ENCODE results near the gene IL18R1. TPM values are rescaled to one million over a fixed set of nuclear protein-coding genes. Genes with fewer than 3 reads are reported as not detected.
A peak's percentile ranks its signal among the peaks of the same experiment; 100 is the strongest.

The IL18R1 gene
- polyA plus RNA-seq, 2 of the 4 experiments (the other 2 are of a cell fraction): 0.87 to 2.6 TPM

GRCh38 chr2:102439065-102439695, 83.6 kb downstream of the IL18R1 start:
- peak in 1 of 2 experiments; percentile 51; a peak in 1 of 6 replicates for ATAC-seq
- CTCF ChIA-PET: interaction anchor here (0.8 to 1.3 kb wide), 2 partner anchors 83 to 1020 kb away, joined by 3 to 4 read pairs; no protein-coding TSS in a partner anchor
- TF ChIP-seq MAFK (IDR thresholded peaks at IDR 0.05; ENCODE audit: partially characterized antibody) (peak; percentile 87), TFCP2L1 (CRISPR knock-in tag; IDR thresholded peaks at IDR 0.05) (no peak)
- Histone ChIP-seq H3K4me1 (no peaks in the 10 kb centered on the region), H3K4me3 (no peak overlapping the region), H3K27ac (no peak overlapping the region), H3K4me2 (no peak overlapping the region), H3K9me3 (no peaks in the 10 kb centered on the region)
- FAIRE-seq: no peak
- peak in 1 of 2 experiments; percentile 14 for DNase-seq (ENCODE audit: low read depth in 1 of 2, low spot score in 1 of 2)
- 22% methylated on average over 6 of the region's 6 CpGs for WGBS (ENCODE audit: missing lambda C conversion rate)
- POLR2A ChIA-PET: no interaction called here

GRCh38 chr2:102442967-102443828, 87.6 kb downstream of the IL18R1 start:
- H3K4me1 ChIP-seq: no peaks in the 10 kb centered on the region
- H3K27ac ChIP-seq: no peak overlapping the region
- FAIRE-seq (no peak), ATAC-seq (peak; percentile 81 to 82), DNase-seq (ENCODE audit: low read depth in 1 of 2, low spot score in 1 of 2) (peak; percentile 13 to 43)
- no peaks in the 10 kb centered on the region for H3K9me3 ChIP-seq
- ChIA-PET CTCF (interaction anchor here (0.6 to 2.9 kb wide), 36 partner anchors 8 to 1864 kb away, joined by 3 to 20 read pairs (median 4); partner anchors contain the start of gene IL18R1), POLR2A (no interaction called here)
- H3K4me2 ChIP-seq: peak overlapping the region; percentile 28; the same call in 1 of the 3 replicates
- no peak for TF ChIP-seq HMGXB4 (CRISPR knock-in tag; IDR thresholded peaks at IDR 0.05; ENCODE audit: borderline replicate concordance)
- TF ChIP-seq SMC3 (IDR thresholded peaks at IDR 0.05): peak; percentile 57
- no peak for TF ChIP-seq CBX2 (IDR thresholded peaks at IDR 0.05; ENCODE audit: borderline replicate concordance, low read depth)
- TF ChIP-seq, protein P1, sequence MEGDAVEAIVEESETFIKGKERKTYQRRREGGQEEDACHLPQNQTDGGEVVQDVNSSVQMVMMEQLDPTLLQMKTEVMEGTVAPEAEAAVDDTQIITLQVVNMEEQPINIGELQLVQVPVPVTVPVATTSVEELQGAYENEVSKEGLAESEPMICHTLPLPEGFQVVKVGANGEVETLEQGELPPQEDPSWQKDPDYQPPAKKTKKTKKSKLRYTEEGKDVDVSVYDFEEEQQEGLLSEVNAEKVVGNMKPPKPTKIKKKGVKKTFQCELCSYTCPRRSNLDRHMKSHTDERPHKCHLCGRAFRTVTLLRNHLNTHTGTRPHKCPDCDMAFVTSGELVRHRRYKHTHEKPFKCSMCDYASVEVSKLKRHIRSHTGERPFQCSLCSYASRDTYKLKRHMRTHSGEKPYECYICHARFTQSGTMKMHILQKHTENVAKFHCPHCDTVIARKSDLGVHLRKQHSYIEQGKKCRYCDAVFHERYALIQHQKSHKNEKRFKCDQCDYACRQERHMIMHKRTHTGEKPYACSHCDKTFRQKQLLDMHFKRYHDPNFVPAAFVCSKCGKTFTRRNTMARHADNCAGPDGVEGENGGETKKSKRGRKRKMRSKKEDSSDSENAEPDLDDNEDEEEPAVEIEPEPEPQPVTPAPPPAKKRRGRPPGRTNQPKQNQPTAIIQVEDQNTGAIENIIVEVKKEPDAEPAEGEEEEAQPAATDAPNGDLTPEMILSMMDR (IDR thresholded peaks at IDR 0.05): peak; percentile 80
- peak; percentile 72 to 76 for TF ChIP-seq RAD21 (conservative IDR thresholded peaks at IDR 0.05 in 1 of 2, IDR thresholded peaks at IDR 0.05 in 1 of 2)
- TF ChIP-seq REST (IDR thresholded peaks at IDR 0.05): no peak
- 17% methylated on average over 13 of the region's 13 CpGs for WGBS (ENCODE audit: missing lambda C conversion rate)
- H3K4me3 ChIP-seq: no peak overlapping the region

GRCh38 chr2:102444233-102444632, 88.6 kb downstream of the IL18R1 start:
- no peak for DNase-seq (ENCODE audit: low read depth in 1 of 2, low spot score in 1 of 2)
- Histone ChIP-seq H3K4me1 (no peaks in the 10 kb centered on the region), H3K27ac (no peak overlapping the region), H3K4me2 (no peak overlapping the region), H3K4me3 (no peak overlapping the region), H3K9me3 (no peaks in the 10 kb centered on the region)
- WGBS (ENCODE audit: missing lambda C conversion rate): 44% methylated on average over 3 of the region's 3 CpGs
- CTCF ChIA-PET: interaction anchor here (0.9 to 2.9 kb wide), 19 partner anchors 8 to 1102 kb away, joined by 3 to 20 read pairs (median 6); no protein-coding TSS in a partner anchor
- POLR2A ChIA-PET: no interaction called here
- no peak for FAIRE-seq
- no peak for ATAC-seq
- TF ChIP-seq RCOR1 (IDR thresholded peaks at IDR 0.05; ENCODE audit: low read depth, low read length) (no peak), TFCP2L1 (CRISPR knock-in tag; IDR thresholded peaks at IDR 0.05) (no peak), FOXS1 (CRISPR knock-in tag; IDR thresholded peaks at IDR 0.05) (no peak), FOSB (CRISPR knock-in tag; IDR thresholded peaks at IDR 0.05) (no peak), HEYL (CRISPR knock-in tag; IDR thresholded peaks at IDR 0.05) (no peak), NR3C1 (IDR thresholded peaks at IDR 0.05) (no peak), BHLHE40 (IDR thresholded peaks at IDR 0.05; ENCODE audit: low read depth, low read length) (no peak), HES2 (IDR thresholded peaks at IDR 0.05) (no peak), REST (IDR thresholded peaks at IDR 0.05) (no peak)
- TF ChIP-seq, protein P2, sequence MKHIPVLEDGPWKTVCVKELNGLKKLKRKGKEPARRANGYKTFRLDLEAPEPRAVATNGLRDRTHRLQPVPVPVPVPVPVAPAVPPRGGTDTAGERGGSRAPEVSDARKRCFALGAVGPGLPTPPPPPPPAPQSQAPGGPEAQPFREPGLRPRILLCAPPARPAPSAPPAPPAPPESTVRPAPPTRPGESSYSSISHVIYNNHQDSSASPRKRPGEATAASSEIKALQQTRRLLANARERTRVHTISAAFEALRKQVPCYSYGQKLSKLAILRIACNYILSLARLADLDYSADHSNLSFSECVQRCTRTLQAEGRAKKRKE (CRISPR knock-in tag; IDR thresholded peaks at IDR 0.05; ENCODE audit: low read depth): no peak
